Epithelial cell of esophagus (primary cell): Measurements from ENCODE around the gene TMEM240.

Experiments
- DNase-seq: peaks from one replicate; pipeline ENCODE4 v3.0.0; 2010; ENCODE audit warnings: low read depth
- H3K4me3 ChIP-seq: 2 replicates; pipeline ENCODE4 v1.5.1; 2011; ENCODE audit warnings: mild to moderate bottlenecking, low read length, control low read depth
- CTCF ChIP-seq: IDR thresholded peaks from 2 replicates; pipeline ENCODE4 v1.5.1; 2011; ENCODE audit warnings: low read depth, mild to moderate bottlenecking, low read length, control low read depth, inconsistent platforms; ENCODE audit not compliant: insufficient read depth; ENCODE audit errors: missing control alignments

Gene TMEM240

DNA sequence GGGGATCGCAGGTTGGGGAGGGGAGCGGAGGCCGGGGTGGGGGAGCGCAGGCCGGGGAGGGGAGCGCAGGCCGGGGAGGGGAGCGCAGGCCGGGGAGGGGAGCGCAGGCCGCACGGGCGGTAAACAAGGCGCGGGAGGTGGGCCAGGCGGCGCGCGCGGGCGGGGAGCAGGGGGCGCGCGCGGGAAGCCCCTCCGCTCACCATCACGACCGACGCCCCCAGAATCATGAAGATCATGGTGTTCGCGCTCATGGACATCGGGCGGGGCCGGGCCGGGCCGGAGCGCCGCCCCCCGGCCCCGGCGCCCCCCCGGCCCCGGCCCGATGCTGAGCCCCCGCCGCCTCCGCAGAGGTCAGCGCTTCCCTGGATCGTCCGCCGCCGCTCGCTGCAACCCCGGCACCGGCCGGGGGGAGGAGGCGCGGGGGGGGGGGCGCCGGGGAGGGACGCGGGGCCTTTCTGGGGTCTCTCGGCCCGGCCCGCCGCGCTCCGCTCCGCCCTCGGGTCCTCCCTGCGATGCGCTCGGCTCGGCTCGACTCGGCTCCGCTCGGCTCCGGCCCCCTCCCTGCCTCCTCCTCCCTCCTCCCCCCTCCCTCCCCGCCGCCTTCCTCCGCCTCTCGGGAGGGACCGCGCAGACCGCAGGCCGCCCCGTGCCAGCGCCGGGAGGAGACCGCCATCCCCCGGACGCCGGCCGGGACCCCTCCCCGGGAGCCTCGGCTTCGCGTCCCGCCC lies at the start of gene TMEM240:
Gene TMEM240 (minus strand): TSS at position 535 of the 728 bp plus-strand sequence. CDS start 278 bp downstream, at position 257.
- TF ChIP-seq CTCF: no peak
- no peak within 1 kb of the TSS for H3K4me3 ChIP-seq
- DNase-seq: peak; percentile 24

- H3K4me3 ChIP-seq: no peak overlapping the region
- DNase-seq: no peak
- TF ChIP-seq CTCF: no peak
These were observed 43.1 kb upstream of the TMEM240 start for GRCh38 chr1:1583347-1584010.

GRCh38 chr1:1582585-1583346 lies 42.3 kb upstream of the TMEM240 start:
- no peak for TF ChIP-seq CTCF
- no peak overlapping the region for H3K4me3 ChIP-seq
- DNase-seq: no peak

GRCh38 chr1:1578371-1578940 lies 38.0 kb upstream of the TMEM240 start:
- no peak for DNase-seq
- TF ChIP-seq CTCF: no peak
- H3K4me3 ChIP-seq: no peak overlapping the region

- no peak for DNase-seq
- no peak for TF ChIP-seq CTCF
- no peak overlapping the region for H3K4me3 ChIP-seq
These were observed 37.1 kb upstream of the TMEM240 start for GRCh38 chr1:1577367-1578011.

DNA sequence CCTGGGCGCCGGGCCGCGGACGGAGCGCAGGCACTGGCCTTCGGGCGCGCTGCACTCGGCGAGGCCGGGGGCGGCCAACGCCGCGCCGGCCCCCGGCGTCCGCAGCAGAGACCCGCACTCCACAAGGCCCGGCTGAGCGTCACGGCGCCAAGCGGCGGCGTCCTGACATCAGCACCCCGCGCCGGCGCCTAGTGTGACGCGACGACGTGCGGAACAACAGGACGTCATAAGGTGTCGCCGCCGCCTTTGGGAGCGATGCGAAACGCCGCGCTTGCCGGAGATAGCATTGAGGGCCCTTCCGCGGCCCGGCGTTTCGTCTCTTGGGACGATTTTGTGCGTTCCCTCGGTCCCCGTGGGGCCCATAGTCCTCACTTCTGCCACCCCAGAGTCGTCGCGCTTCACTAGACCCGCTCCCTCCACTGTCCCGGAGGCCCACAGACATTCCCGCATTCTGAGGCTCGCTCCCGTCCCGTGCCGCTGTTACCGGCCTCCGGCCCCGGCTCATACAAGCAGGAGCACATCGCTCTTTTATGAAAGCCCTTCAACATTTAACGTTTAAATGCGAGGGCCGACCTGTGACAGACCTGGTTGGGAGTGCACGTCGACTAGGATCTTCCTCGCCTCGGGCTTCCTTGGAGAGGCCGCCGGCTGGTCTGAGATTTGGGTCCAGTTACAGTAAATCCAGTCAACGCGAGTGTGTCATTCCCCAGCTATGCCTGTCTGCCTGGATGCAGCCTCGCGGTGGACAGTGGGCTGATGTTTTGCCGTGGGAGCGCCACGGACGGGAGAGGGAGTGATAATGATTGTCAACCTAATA lies 34.5 kb upstream of the TMEM240 start, which contains the start of gene SSU72:
Gene SSU72 (minus strand): TSS at position 143 of the 817 bp plus-strand sequence. CDS start 306 bp downstream, outside the sequence.
- DNase-seq: peak; percentile 94
- H3K4me3 ChIP-seq: peak within 1 kb of the TSS; percentile 96
- TF ChIP-seq CTCF: no peak
